HUES64 (cell line): ENCODE results near the gene TMEM178B.
"Not testable (repeated sequence)": the region's sequence is repeated elsewhere in the genome, so short reads cannot be mapped to it uniquely, and the experiment has no call there.

Experiments used
- H3K27ac ChIP-seq: 2 replicates; pipeline ENCODE4 v1.7.0; 2013; ENCODE audit warnings: low read depth, low read length, inconsistent platforms
- H3K27me3 ChIP-seq: 2 replicates; pipeline ENCODE4 v1.6.1; 2013; ENCODE audit warnings: mild to moderate bottlenecking, low read length; ENCODE audit not compliant: insufficient read depth
- H3K36me3 ChIP-seq: 2 replicates; pipeline ENCODE4 v1.6.1; 2013; ENCODE audit warnings: mild to moderate bottlenecking, low read length; ENCODE audit not compliant: insufficient read depth
- H3K4me1 ChIP-seq: 2 replicates; pipeline ENCODE4 v1.6.1; 2013; ENCODE audit warnings: mild to moderate bottlenecking, low read length, moderate library complexity; ENCODE audit not compliant: insufficient read depth
- H3K4me3 ChIP-seq: 2 replicates; pipeline ENCODE4 v1.5.1; 2013; ENCODE audit warnings: mild to moderate bottlenecking, low read length, moderate library complexity
- H3K9ac ChIP-seq: 2 replicates; pipeline ENCODE4 v1.6.1; 2013; ENCODE audit warnings: mild to moderate bottlenecking, low read depth, low read length
- H3K9me3 ChIP-seq: 2 replicates; pipeline ENCODE4 v1.6.1; 2013; ENCODE audit warnings: low read depth, low read length; ENCODE audit not compliant: insufficient read depth
- WGBS: fragments of 150-250, 120-280 bp; methylation state at CpG from one replicate; pipeline ENCODE4 v1.1.7; 2013; ENCODE audit warnings: missing lambda C conversion rate; 5-methylcytosine and 5-hydroxymethylcytosine counted together

Gene TMEM178B

DNA sequence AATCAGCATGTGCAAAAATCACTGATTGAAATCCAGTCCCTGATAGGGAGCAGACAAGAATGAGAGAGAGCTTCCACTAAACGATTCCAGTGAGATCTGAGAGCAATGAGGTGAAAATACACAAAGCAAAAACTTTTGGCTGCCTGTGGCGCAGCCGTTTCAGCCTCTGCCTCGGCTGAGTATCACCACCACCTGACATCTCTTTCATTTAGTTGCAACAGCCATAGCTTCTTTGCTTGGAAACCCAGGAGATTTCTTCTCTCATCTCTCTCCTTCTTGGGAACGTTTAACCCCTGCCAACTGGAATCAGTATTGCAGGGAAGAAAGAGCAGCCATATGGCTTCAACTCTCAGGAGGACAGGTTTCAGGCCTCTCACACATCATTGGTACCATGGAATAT, 240.0 kb downstream of the TMEM178B start:
- 89% methylated on average over 5 of the region's 5 CpGs for WGBS

GRCh38 chr7:141317033-141317585, 243.2 kb downstream of the TMEM178B start:
- Histone ChIP-seq H3K9ac (no peak overlapping the region), H3K27ac (no peak overlapping the region)
- WGBS, result 89% methylated on average over 3 of the region's 3 CpGs

More for the DNA sequence above, 240.0 kb downstream of the TMEM178B start:
- H3K9me3 ChIP-seq, result no peaks in the 10 kb centered on the region
- H3K4me1 ChIP-seq, result no peaks in the 10 kb centered on the region
- H3K27me3 ChIP-seq, result no peaks in the 10 kb centered on the region
- H3K4me3 ChIP-seq, result no peak overlapping the region
- H3K27ac ChIP-seq, result no peak overlapping the region
- H3K9ac ChIP-seq, result no peak overlapping the region
- no peaks in the 10 kb centered on the region for H3K36me3 ChIP-seq

GRCh38 chr7:141320287-141320686, 246.4 kb downstream of the TMEM178B start:
- 95% methylated on average over 3 of the region's 3 CpGs for WGBS
- H3K27ac ChIP-seq, result no peak overlapping the region
- H3K36me3 ChIP-seq, result no peaks in the 10 kb centered on the region
- no peak overlapping the region for H3K4me3 ChIP-seq
- H3K9me3 ChIP-seq, result no peaks in the 10 kb centered on the region
- no peaks in the 10 kb centered on the region for H3K27me3 ChIP-seq
- H3K9ac ChIP-seq, result no peak overlapping the region
- H3K4me1 ChIP-seq, result peaks cover 13% of the 10 kb centered on the region

More at GRCh38 chr7:141317033-141317585, 243.2 kb downstream of the TMEM178B start:
- Histone ChIP-seq H3K4me3 (no peak overlapping the region), H3K36me3 (no peaks in the 10 kb centered on the region), H3K9me3 (no peaks in the 10 kb centered on the region), H3K27me3 (no peaks in the 10 kb centered on the region), H3K4me1 (no peaks in the 10 kb centered on the region)

DNA sequence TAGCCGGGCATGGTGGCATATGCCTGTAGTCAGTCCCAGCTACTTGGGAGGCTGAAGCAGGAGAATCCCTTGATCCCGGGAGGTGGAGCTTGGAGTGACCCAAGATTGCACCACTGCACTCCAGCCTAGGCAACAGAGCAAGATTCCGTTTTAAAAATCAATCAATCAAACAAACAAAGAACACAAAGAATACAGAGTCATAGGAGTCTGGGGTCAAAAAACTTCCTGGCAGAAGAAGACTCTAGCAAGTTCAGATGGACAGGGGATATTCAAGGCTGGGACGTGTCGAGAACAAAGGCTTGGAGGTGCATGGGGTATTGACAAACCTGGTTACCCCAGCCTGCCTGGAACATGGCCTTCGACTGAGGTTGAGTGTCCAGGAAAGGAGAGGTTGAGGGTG, 248.5 kb downstream of the TMEM178B start:
- no peak overlapping the region for H3K9ac ChIP-seq
- WGBS, result 93% methylated on average over 6 of the region's 6 CpGs
- H3K27me3 ChIP-seq, result no peaks in the 10 kb centered on the region
- H3K4me1 ChIP-seq, result peaks cover 16% of the 10 kb centered on the region
- no peak overlapping the region for H3K27ac ChIP-seq
- no peaks in the 10 kb centered on the region for H3K9me3 ChIP-seq
- no peak overlapping the region for H3K4me3 ChIP-seq
- no peaks in the 10 kb centered on the region for H3K36me3 ChIP-seq

GRCh38 chr7:141323826-141324225, 250.0 kb downstream of the TMEM178B start:
- Histone ChIP-seq H3K36me3 (no peaks in the 10 kb centered on the region), H3K27ac (no peak overlapping the region), H3K9ac (no peak overlapping the region), H3K27me3 (no peaks in the 10 kb centered on the region), H3K4me1 (peaks cover 16% of the 10 kb centered on the region), H3K9me3 (no peaks in the 10 kb centered on the region), H3K4me3 (no peak overlapping the region)
- 93% methylated on average over 4 of the region's 4 CpGs for WGBS

- H3K36me3 ChIP-seq, result no peaks in the 10 kb centered on the region
- no peaks in the 10 kb centered on the region for H3K27me3 ChIP-seq
- H3K4me3 ChIP-seq, result no peak overlapping the region
- 70% methylated on average over 3 of the region's 3 CpGs for WGBS
- H3K9ac ChIP-seq, result no peak overlapping the region
- H3K27ac ChIP-seq, result no peak overlapping the region
- no peaks in the 10 kb centered on the region for H3K9me3 ChIP-seq
- H3K4me1 ChIP-seq, result peaks cover 16% of the 10 kb centered on the region
These were observed 251.0 kb downstream of the TMEM178B start for GRCh38 chr7:141324870-141325269.

DNA sequence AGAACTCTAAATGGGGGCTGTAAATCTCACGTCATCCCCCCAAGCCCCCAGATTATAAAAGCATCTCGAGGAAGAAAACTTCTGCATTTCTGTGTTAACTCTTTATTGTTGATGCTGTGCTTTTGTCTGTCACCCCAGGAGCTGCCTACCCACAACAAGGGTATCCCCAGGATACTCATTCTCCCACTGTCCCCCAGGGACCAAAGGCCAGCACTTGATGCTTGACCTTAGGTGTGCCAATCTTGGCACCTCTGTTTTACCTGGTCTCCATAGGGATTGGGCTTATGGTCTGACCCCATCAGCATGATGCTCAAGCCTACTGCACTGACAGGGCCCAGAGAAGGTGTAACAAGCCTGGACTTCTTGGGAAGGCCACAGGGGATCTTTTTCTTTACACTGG, 251.4 kb downstream of the TMEM178B start:
- Histone ChIP-seq H3K27ac (no peak overlapping the region), H3K4me3 (no peak overlapping the region), H3K27me3 (no peaks in the 10 kb centered on the region), H3K9me3 (no peaks in the 10 kb centered on the region), H3K4me1 (peaks cover 16% of the 10 kb centered on the region), H3K36me3 (no peaks in the 10 kb centered on the region), H3K9ac (no peak overlapping the region)
- 52% methylated on average over 2 of the region's 2 CpGs for WGBS

DNA sequence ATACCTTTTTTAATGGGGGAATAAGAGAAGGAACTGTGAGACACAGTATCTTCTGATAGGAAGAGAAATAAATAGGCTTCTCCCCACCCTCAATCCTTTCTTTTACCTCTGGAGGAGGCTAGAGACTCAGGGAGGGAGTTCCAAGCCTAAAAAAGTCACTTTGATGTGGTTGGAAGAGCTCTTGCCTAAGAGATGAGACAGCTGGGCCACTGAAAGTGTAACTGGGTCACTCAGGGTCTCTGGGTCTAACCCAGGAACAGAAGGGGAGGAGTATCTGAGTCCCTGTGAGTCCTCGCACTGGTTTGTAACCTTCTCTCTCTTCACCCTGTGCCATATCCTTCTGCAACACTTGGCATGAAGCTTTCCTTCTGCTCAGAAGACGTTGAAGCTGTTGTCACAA, 254.4 kb downstream of the TMEM178B start:
- WGBS, result 87% methylated on average over 2 of the region's 2 CpGs

GRCh38 chr7:141330285-141330684, 256.4 kb downstream of the TMEM178B start:
- H3K4me1 ChIP-seq, H3K4me3 ChIP-seq, H3K36me3 ChIP-seq, H3K9me3 ChIP-seq, H3K9ac ChIP-seq, H3K27ac ChIP-seq, H3K27me3 ChIP-seq: not testable (repeated sequence)
- 88% methylated on average over 2 of the region's 2 CpGs for WGBS

More for the DNA sequence above, 254.4 kb downstream of the TMEM178B start:
- H3K9me3 ChIP-seq, result no peaks in the 10 kb centered on the region
- no peak overlapping the region for H3K4me3 ChIP-seq
- H3K27me3 ChIP-seq, result no peaks in the 10 kb centered on the region
- no peak overlapping the region for H3K27ac ChIP-seq
- no peak overlapping the region for H3K9ac ChIP-seq
- no peaks in the 10 kb centered on the region for H3K36me3 ChIP-seq
- H3K4me1 ChIP-seq, result peaks cover 16% of the 10 kb centered on the region

DNA sequence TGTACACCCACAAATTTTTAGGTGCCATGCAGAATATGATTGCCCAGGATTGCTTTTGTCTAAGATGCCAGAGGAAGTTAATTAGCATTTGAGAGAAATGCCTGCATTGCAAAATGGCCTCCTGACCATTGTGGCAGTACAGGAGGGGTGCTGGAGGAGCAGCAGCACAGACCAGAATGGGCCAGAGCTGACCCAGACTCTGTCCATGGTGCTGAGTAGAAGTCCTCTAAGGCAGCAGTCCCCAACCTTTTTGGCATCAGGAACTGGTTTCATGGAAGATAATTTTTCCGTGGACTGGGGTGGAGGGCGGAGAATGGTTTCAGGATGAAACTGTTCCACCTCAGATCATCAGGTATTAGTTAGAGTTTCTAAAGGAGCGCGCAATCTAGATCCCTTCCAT, 259.6 kb downstream of the TMEM178B start:
- H3K27ac ChIP-seq, result no peak overlapping the region
- H3K4me1 ChIP-seq, result 0 out of 2 replicates have a peak, but pooled peaks cover 6% of the 10 kb centered on the region
- no peak overlapping the region for H3K4me3 ChIP-seq
- H3K9ac ChIP-seq, result no peak overlapping the region
- H3K27me3 ChIP-seq, result no peaks in the 10 kb centered on the region
- H3K36me3 ChIP-seq, result no peaks in the 10 kb centered on the region
- WGBS, result 84% methylated on average over 4 of the region's 4 CpGs
- H3K9me3 ChIP-seq, result no peaks in the 10 kb centered on the region

DNA sequence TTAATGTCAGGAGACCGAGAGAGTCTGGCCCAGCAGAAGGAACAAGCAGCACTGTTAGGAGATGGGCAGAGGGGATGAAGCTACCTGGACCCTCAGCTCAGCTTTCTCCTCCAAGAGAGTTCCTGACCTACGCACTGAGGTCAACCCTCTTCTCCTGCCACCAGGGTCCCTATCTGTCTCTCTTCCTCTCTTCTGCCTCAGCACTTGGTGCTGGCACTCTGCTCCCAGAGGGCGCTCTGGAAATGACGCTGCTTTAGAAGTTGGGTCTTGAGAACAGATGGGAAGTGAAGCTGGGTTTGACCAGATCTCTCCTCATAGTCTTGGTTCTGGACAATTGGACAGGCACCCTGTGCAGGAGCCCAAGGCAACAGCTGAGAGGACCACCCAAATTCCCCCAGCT, 261.3 kb downstream of the TMEM178B start:
- Histone ChIP-seq H3K9me3 (no peaks in the 10 kb centered on the region), H3K4me3 (no peak overlapping the region), H3K4me1 (0 out of 2 replicates have a peak, but pooled peaks cover 6% of the 10 kb centered on the region), H3K27ac (no peak overlapping the region), H3K36me3 (no peaks in the 10 kb centered on the region), H3K27me3 (no peaks in the 10 kb centered on the region), H3K9ac (no peak overlapping the region)
- 93% methylated on average over 4 of the region's 4 CpGs for WGBS

GRCh38 chr7:141339603-141340002, 265.7 kb downstream of the TMEM178B start:
- 0 out of 2 replicates have a peak, but pooled peaks cover 6% of the 10 kb centered on the region for H3K4me1 ChIP-seq
- no peak overlapping the region for H3K9ac ChIP-seq
- no peaks in the 10 kb centered on the region for H3K9me3 ChIP-seq
- WGBS, result 68% methylated on average over 1 of the region's 1 CpG
- no peak overlapping the region for H3K4me3 ChIP-seq
- H3K27me3 ChIP-seq, result no peaks in the 10 kb centered on the region
- H3K36me3 ChIP-seq, result no peaks in the 10 kb centered on the region
- no peak overlapping the region for H3K27ac ChIP-seq
